ENCODE results near the gene LRGUK. TPM values are rescaled to one million over a fixed set of nuclear protein-coding genes. Genes with fewer than 3 reads are reported as not detected.

Gene LRGUK
- total RNA-seq, 1 experiment from 2014 or later, result 1.5 TPM

GRCh38 chr7:134122980-134123379, 4.2 kb upstream of the LRGUK start:
- Histone ChIP-seq H3K18ac (ENCODE audit: insufficient read length, low read depth, low read length) (no peak overlapping the region), H3K14ac (ENCODE audit: insufficient read depth, low read length) (no peak overlapping the region), H2AK5ac (ENCODE audit: insufficient read length, low read length) (no peak overlapping the region), H2BK120ac (ENCODE audit: low read depth, low read length, poor library complexity, severe bottlenecking) (no peak overlapping the region), H4K5ac (ENCODE audit: insufficient read length, low read depth, low read length) (no peak overlapping the region), H3K56ac (ENCODE audit: insufficient read length, low read depth, low read length) (no peak overlapping the region), H3K27ac (ENCODE audit: insufficient read length, low read depth, low read length) (no peak overlapping the region), H3K4ac (ENCODE audit: low read depth, low read length) (no peak overlapping the region), H3K9ac (ENCODE audit: extremely low read depth, insufficient read length, low read length) (no peak overlapping the region), H4K91ac (ENCODE audit: insufficient read length, low read depth, low read length) (no peak overlapping the region), H2BK12ac (ENCODE audit: insufficient read length, low read depth, low read length) (no peak overlapping the region), H2BK15ac (ENCODE audit: low read depth, low read length) (no peak overlapping the region), H2AFZ (ENCODE audit: low read length) (no peak overlapping the region), H3K4me1 (ENCODE audit: insufficient read depth, low read length) (no peaks in the 10 kb centered on the region), H2BK5ac (ENCODE audit: insufficient read length, low read length) (no peak overlapping the region), H3K23me2 (ENCODE audit: insufficient read length, low read depth, low read length, poor library complexity, severe bottlenecking) (peaks cover 5% of the 10 kb centered on the region), H3K9me3 (ENCODE audit: control insufficient read depth, low read depth, low read length) (no peaks in the 10 kb centered on the region), H4K8ac (replicated peaks; ENCODE audit: insufficient read length, low read depth, low read length) (no peak overlapping the region), H2BK20ac (ENCODE audit: low read depth, low read length, poor library complexity, severe bottlenecking) (no peak overlapping the region), H3K79me2 (ENCODE audit: insufficient read depth, low read length) (no peaks in the 10 kb centered on the region), H3K23ac (ENCODE audit: insufficient read length, low read depth, low read length) (no peak overlapping the region), H3K79me1 (ENCODE audit: insufficient read depth, low read depth, low read length, poor library complexity, severe bottlenecking) (no peaks in the 10 kb centered on the region), H4K20me1 (ENCODE audit: control insufficient read depth, insufficient read depth, insufficient read length) (no peaks in the 10 kb centered on the region), H3K27me3 (ENCODE audit: insufficient read depth, low read length) (no peaks in the 10 kb centered on the region), H3K4me2 (ENCODE audit: insufficient read depth, insufficient read length, low read length) (no peak overlapping the region), H3T11ph (ENCODE audit: low read length) (no peak overlapping the region)
- peaks cover 5% of the 10 kb centered on the region; the same call in 1 of the 2 replicates for H3K27me3 Mint-ChIP-seq (ENCODE audit: low read depth)
- no peak for TF ChIP-seq CTCF (conservative IDR thresholded peaks at IDR 0.05)
- peaks cover 30% of the 10 kb centered on the region in 2 experiments for H3K4me1 Mint-ChIP-seq
- no peaks in the 10 kb centered on the region; a peak in 1 of 5 replicates for H3K9me3 Mint-ChIP-seq
- no peaks in the 10 kb centered on the region for H3K36me3 Mint-ChIP-seq (ENCODE audit: insufficient read depth in 1 of 3, low read depth in 3 of 3)
- H3K4me3 Mint-ChIP-seq, result no peak overlapping the region
- no CpG with 5 or more reads among the region's 2 CpGs for WGBS (ENCODE audit: extremely low coverage, insufficient read length, low lambda C conversion rate)
- DNase-seq, result no peak
- H3K27ac Mint-ChIP-seq, result no peak overlapping the region
